Measurements from ENCODE around the gene CACHD1.

The CACHD1 gene

DNA sequence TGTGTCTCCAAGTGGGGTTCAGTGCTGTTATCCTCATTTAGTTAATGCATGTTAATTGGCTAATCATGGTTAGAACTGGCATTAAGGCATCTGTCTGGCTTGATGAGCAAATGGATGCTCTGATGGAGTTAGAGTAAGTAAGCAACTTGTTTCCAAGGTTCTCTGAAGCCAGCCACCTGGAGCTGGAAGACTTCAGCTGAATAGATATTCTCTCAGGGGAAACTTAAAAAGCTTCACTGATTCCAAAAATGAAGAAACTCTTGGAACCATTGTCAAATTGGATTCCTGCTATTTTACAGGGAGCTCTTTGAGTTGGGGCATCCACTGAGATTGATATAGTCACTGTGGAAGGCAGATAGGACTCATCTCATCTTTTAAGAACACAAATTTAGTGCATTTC lies 118.9 kb downstream of the CACHD1 start:
- no peak for DNase-seq (ENCODE audit: low read depth)
- TF ChIP-seq, protein P1, sequence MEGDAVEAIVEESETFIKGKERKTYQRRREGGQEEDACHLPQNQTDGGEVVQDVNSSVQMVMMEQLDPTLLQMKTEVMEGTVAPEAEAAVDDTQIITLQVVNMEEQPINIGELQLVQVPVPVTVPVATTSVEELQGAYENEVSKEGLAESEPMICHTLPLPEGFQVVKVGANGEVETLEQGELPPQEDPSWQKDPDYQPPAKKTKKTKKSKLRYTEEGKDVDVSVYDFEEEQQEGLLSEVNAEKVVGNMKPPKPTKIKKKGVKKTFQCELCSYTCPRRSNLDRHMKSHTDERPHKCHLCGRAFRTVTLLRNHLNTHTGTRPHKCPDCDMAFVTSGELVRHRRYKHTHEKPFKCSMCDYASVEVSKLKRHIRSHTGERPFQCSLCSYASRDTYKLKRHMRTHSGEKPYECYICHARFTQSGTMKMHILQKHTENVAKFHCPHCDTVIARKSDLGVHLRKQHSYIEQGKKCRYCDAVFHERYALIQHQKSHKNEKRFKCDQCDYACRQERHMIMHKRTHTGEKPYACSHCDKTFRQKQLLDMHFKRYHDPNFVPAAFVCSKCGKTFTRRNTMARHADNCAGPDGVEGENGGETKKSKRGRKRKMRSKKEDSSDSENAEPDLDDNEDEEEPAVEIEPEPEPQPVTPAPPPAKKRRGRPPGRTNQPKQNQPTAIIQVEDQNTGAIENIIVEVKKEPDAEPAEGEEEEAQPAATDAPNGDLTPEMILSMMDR (IDR thresholded peaks at IDR 0.05; ENCODE audit: low read length, missing control alignments) = no peak
- H3K4me3 ChIP-seq (replicated peaks; ENCODE audit: low read depth, low read length) = no peak overlapping the region

DNA sequence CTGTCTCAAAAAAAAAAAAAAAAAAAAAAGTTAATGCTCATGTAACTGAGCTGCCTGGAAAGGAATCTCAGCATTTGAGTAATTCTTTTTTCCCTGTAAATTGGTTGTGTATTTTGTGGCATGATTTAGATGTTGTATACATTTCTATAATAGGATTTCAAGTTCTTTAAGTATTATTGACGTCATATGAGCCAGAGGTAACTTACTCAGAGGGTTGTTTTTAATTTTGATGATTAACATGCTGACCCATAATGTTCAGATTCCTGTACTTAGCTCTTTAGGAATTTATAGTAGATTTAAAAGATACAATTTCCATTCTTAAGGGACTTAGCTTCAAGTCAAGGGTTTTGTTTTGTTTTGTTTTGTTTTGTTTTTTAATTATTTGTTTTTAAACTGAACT lies 120.4 kb downstream of the CACHD1 start:
- H3K4me3 ChIP-seq (replicated peaks; ENCODE audit: low read depth, low read length) = no peak overlapping the region
- no peak for DNase-seq (ENCODE audit: low read depth)
- TF ChIP-seq, protein P1 (IDR thresholded peaks at IDR 0.05; ENCODE audit: low read length, missing control alignments) = no peak

DNA sequence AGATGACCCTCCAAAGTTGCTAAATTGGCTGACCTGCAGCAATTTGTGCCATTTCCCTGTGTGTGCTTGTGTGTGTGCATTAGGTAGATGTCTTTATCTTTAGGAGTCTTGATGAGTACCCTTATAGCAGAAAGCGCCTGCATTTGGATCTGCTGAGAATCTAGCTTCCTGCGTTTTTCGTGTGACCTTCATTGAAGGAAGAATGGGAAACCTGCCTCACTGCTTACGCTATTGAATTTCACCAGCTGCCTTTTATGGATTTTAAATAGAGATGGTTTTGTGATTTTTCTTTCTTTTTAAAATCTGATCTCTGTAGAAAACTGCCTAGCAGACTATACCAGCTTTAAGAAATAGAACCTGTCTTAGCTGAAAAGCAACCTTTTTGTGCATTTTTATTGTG lies 124.5 kb downstream of the CACHD1 start:
- no peak overlapping the region for H3K4me3 ChIP-seq (replicated peaks; ENCODE audit: low read depth, low read length)
- TF ChIP-seq, protein P1 (IDR thresholded peaks at IDR 0.05; ENCODE audit: low read length, missing control alignments) = no peak
- DNase-seq (ENCODE audit: low read depth) = no peak

DNA sequence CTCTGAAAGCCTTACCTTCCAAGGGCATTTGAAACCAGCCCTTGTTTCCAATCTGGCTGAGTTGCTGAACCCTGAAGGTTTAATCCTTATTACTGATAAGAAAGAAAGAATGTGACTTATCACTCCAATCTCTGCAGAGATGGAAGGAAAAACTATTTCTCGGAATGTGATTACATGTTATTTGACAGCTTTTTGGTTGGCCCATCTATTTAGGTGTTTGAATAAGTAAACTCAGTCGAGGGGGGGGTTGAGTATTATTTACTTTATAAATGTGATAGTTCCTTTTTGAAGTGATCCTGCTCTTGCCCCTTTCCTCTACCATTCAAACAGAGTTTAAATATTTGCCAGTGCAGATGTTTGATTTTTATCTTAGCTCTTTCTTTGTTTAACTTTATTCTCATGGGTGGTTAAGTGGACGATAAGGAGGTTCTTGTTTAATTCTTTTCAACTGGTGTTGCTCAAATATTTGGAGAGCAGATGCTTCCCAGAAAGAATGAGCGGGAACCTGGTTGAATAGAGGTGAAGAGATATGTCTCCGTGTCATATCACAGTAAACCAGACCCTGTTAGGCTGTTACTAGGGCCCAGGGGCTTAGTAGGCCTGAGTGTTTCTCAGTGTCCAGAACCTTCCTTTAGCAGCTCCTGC lies 126.1 kb downstream of the CACHD1 start:
- DNase-seq (ENCODE audit: low read depth) = no peak
- H3K4me3 ChIP-seq (replicated peaks; ENCODE audit: low read depth, low read length) = no peak overlapping the region
- TF ChIP-seq, protein P1 (IDR thresholded peaks at IDR 0.05; ENCODE audit: low read length, missing control alignments) = no peak

DNA sequence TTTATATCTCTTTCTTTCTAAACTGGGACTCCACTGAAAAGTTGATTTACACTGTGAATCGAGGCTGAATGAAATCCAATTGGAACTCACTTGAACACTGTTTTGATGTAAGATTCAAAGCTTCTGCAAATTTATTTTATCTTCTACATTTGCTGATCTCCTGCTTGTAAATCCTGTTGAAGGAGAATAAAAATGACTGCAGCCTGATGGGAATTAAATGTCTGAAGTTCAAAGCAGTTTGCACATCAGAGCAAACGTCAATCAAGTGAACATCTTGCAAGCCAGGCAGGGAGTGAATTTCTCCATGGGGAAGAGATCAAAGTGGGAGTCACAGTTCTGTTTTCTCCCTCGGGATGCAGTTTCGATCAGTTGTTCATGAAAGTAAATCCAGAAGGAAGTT lies 127.2 kb downstream of the CACHD1 start:
- H3K4me3 ChIP-seq (replicated peaks; ENCODE audit: low read depth, low read length) = no peak overlapping the region
- no peak for DNase-seq (ENCODE audit: low read depth)
- TF ChIP-seq, protein P1 (IDR thresholded peaks at IDR 0.05; ENCODE audit: low read length, missing control alignments) = no peak

DNA sequence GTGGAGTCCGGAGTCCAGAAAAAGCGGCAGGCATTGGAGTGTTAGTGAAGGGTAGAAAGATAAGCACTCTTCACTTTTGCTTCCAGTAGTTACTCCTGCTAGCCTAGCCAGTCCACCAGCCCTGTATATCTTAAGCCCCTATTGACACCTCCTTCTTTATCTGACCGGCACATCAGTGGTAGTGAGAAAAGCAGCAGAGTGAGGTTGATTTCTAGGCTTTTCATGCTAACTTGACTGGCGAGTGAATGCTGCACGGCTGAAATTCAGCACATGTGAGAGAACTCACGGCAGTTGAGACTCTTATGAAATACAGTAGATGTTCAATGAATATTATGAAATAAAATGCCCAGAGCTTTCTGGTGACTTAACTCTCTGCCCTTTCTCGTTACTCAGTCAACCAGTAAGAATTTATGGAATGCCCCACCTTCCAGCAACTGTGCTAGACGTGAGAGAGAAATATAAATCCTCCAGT lies 128.2 kb downstream of the CACHD1 start:
- TF ChIP-seq, protein P1 (IDR thresholded peaks at IDR 0.05; ENCODE audit: low read length, missing control alignments) = no peak
- peak; percentile 31 for DNase-seq (ENCODE audit: low read depth)
- H3K4me3 ChIP-seq (replicated peaks; ENCODE audit: low read depth, low read length) = no peak overlapping the region

DNA sequence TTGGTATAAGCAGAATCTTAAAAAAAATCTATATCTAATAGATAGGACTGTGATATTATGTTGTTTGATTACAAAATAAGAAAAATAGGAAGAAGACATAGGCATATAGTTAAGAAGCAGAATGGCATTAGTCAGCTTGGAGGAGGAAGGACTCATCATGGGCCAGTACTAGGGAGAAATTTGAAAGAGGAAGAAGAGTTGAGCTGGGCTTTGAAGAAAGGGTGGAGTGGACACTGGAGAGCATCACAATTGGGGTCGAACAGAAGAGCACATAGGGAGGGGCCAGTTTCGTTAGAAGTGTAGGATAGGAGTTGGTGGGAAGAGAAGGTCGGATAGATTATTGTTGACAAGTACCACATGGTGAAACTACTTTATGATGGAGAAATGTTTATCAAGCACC lies 129.3 kb downstream of the CACHD1 start:
- TF ChIP-seq, protein P1 (IDR thresholded peaks at IDR 0.05; ENCODE audit: low read length, missing control alignments) = no peak
- DNase-seq (ENCODE audit: low read depth) = no peak
- no peak overlapping the region for H3K4me3 ChIP-seq (replicated peaks; ENCODE audit: low read depth, low read length)
